Fibroblast of lung (primary cell): ENCODE data around the gene ZNF514. TPM values are rescaled to one million over a fixed set of nuclear protein-coding genes. Genes with fewer than 3 reads are reported as not detected.
A peak's percentile ranks its signal among the peaks of the same experiment; 100 is the strongest.

Source experiments
- DNase-seq, 2 donors: peaks; one replicate each; pipeline versions ENCODE4 v3.0.0 to v3.0.0-alpha.2; 2010; ENCODE audit warnings: low read depth in 2 of 2
- H2AFZ ChIP-seq: 2 replicates; pipeline ENCODE4 v1.5.1; 2012; ENCODE audit warnings: low read length, control low read depth, inconsistent platforms
- H3K27ac ChIP-seq: 2 replicates; pipeline ENCODE4 v1.5.1; 2011; ENCODE audit warnings: low read length, control low read depth; ENCODE audit not compliant: insufficient read depth
- H3K27me3 ChIP-seq: 2 replicates; pipeline ENCODE4 v1.5.1; 2011; ENCODE audit warnings: mild to moderate bottlenecking, low read length; ENCODE audit not compliant: control insufficient read depth, insufficient read depth
- H3K36me3 ChIP-seq: 2 replicates; pipeline ENCODE4 v1.5.1; 2011; ENCODE audit warnings: low read length; ENCODE audit not compliant: control insufficient read depth, insufficient read depth
- H3K4me1 ChIP-seq: 2 replicates; pipeline ENCODE4 v1.5.1; 2011; ENCODE audit warnings: low read length; ENCODE audit not compliant: control insufficient read depth, insufficient read depth; ENCODE audit errors: extremely low read depth
- H3K4me2 ChIP-seq: 2 replicates; pipeline ENCODE4 v1.5.1; 2011; ENCODE audit warnings: low read length, control low read depth; ENCODE audit not compliant: insufficient read depth; ENCODE audit errors: extremely low read depth
- H3K4me3 ChIP-seq, 4 experiments: fragments of 200-600 bp in 1 of 4; sonication (generic) in 1 of 4; replicated peaks in 1 of 4; 2 replicates each; pipeline ENCODE4 v1.5.1; 2011 to 2016; ENCODE audit warnings: low read length in 4 of 4, low read depth in 3 of 4, mild to moderate bottlenecking in 3 of 4, control low read depth in 2 of 4, inconsistent platforms in 1 of 4, mixed read lengths in 1 of 4; ENCODE audit not compliant: insufficient read depth in 1 of 4; ENCODE audit errors: control extremely low read depth in 1 of 4
- H3K79me2 ChIP-seq: 2 replicates; pipeline ENCODE4 v1.5.1; 2012; ENCODE audit warnings: mild to moderate bottlenecking, low read length, inconsistent platforms; ENCODE audit not compliant: control insufficient read depth, insufficient read depth
- H3K9ac ChIP-seq: 2 replicates; pipeline ENCODE4 v1.5.1; 2011; ENCODE audit warnings: mild to moderate bottlenecking, low read length, control low read depth; ENCODE audit not compliant: insufficient read depth
- H3K9me3 ChIP-seq: 2 replicates; pipeline ENCODE4 v1.5.1; 2012; ENCODE audit warnings: low read depth, low read length; ENCODE audit not compliant: control insufficient read depth, insufficient read depth
- H4K20me1 ChIP-seq: 2 replicates; pipeline ENCODE4 v1.5.1; 2011; ENCODE audit warnings: low read length; ENCODE audit not compliant: control insufficient read depth, insufficient read depth; ENCODE audit errors: extremely low read depth
- EZH2 ChIP-seq: IDR thresholded peaks from 2 replicates; pipeline ENCODE4 v1.5.1; 2012; ENCODE audit warnings: low read length, control low read depth, mild to moderate bottlenecking; ENCODE audit errors: missing control alignments
- polyA plus RNA-seq, 2 donors: library from polyadenylated mRNA; depleted of rRNA in 1 of 2; stranded (reverse) in 1 of 2; unstranded in 1 of 2; fragments of >200 nt; gene quantifications; 2 replicates each; pipeline ENCODE4 v1.2.1, GENCODE V29; 2011 to 2012; ENCODE audit warnings: missing spikeins in 1 of 2
- total RNA-seq: library from RNA; depleted of rRNA; stranded (reverse); fragments of >200 nt; gene quantifications from 2 replicates; pipeline ENCODE4 v1.2.1, GENCODE V29; 2014
- TF ChIP-seq, protein P1 (sequence below), 2 donors: IDR thresholded peaks in 1 of 2; conservative IDR thresholded peaks in 1 of 2; 1 replicate in 1 of 2; 2 replicates in 1 of 2; pipeline ENCODE4 v1.5.1; 2011 to 2012; ENCODE audit warnings: low read length in 2 of 2, control low read depth in 1 of 2, inconsistent platforms in 1 of 2, low read depth in 1 of 2, mild to moderate bottlenecking in 1 of 2

ZNF514 gene
- total and polyA plus RNA-seq, 2 donors (not counting 1 experiment from before 2014, with no cell fraction given) = 6.5 to 14.2 TPM

DNA sequence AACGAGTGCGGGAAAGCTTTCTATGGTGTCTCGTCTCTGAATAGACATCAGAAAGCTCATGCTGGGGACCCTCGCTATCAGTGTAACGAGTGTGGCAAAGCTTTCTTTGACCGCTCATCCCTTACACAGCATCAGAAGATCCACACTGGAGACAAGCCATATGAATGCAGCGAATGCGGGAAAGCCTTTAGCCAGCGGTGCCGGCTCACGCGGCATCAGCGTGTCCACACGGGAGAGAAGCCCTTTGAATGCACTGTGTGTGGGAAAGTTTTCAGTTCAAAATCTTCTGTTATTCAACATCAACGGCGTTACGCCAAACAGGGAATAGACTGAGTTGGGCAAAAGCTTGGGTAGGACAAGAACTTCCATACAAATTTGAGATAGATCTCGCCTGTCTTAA, 22.1 kb upstream of the ZNF514 start:
- Histone ChIP-seq H3K9ac (no peak overlapping the region), H3K36me3 (peaks cover 12% of the 10 kb centered on the region), H3K4me1 (no peaks in the 10 kb centered on the region), H3K79me2 (no peaks in the 10 kb centered on the region), H2AFZ (no peak overlapping the region), H3K4me3 (no peak overlapping the region), H3K27me3 (no peaks in the 10 kb centered on the region), H3K9me3 (no peaks in the 10 kb centered on the region), H3K27ac (no peak overlapping the region), H4K20me1 (no peaks in the 10 kb centered on the region), H3K4me2 (no peak overlapping the region)
- TF ChIP-seq, protein P1, sequence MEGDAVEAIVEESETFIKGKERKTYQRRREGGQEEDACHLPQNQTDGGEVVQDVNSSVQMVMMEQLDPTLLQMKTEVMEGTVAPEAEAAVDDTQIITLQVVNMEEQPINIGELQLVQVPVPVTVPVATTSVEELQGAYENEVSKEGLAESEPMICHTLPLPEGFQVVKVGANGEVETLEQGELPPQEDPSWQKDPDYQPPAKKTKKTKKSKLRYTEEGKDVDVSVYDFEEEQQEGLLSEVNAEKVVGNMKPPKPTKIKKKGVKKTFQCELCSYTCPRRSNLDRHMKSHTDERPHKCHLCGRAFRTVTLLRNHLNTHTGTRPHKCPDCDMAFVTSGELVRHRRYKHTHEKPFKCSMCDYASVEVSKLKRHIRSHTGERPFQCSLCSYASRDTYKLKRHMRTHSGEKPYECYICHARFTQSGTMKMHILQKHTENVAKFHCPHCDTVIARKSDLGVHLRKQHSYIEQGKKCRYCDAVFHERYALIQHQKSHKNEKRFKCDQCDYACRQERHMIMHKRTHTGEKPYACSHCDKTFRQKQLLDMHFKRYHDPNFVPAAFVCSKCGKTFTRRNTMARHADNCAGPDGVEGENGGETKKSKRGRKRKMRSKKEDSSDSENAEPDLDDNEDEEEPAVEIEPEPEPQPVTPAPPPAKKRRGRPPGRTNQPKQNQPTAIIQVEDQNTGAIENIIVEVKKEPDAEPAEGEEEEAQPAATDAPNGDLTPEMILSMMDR (conservative IDR thresholded peaks at IDR 0.05 in 1 of 2, IDR thresholded peaks at IDR 0.05 in 1 of 2; ENCODE audit: low read depth in 1 of 2, low read length in 2 of 2) = no peak
- no peak for TF ChIP-seq EZH2
- DNase-seq = no peak

GRCh38 chr2:95179451-95179850, 19.8 kb upstream of the ZNF514 start:
- H2AFZ ChIP-seq = no peak overlapping the region
- H3K4me3 ChIP-seq = no peak overlapping the region
- DNase-seq = no peak
- H3K9ac ChIP-seq = no peak overlapping the region
- H3K27ac ChIP-seq = no peak overlapping the region
- no peak overlapping the region for H3K4me2 ChIP-seq
- H3K9me3 ChIP-seq = no peaks in the 10 kb centered on the region
- no peaks in the 10 kb centered on the region for H3K4me1 ChIP-seq
- no peaks in the 10 kb centered on the region for H4K20me1 ChIP-seq
- no peaks in the 10 kb centered on the region for H3K27me3 ChIP-seq
- TF ChIP-seq, protein P1 (conservative IDR thresholded peaks at IDR 0.05 in 1 of 2, IDR thresholded peaks at IDR 0.05 in 1 of 2; ENCODE audit: low read depth in 1 of 2, low read length in 2 of 2) = no peak
- TF ChIP-seq EZH2 = no peak
- no peaks in the 10 kb centered on the region for H3K79me2 ChIP-seq
- H3K36me3 ChIP-seq = peaks cover 12% of the 10 kb centered on the region

- Histone ChIP-seq H3K79me2 (no peaks in the 10 kb centered on the region), H3K27me3 (no peaks in the 10 kb centered on the region), H3K27ac (no peak overlapping the region), H2AFZ (no peak overlapping the region), H3K4me2 (no peak overlapping the region), H3K4me3 (no peak overlapping the region), H3K4me1 (no peaks in the 10 kb centered on the region), H3K9ac (no peak overlapping the region), H3K36me3 (no peaks in the 10 kb centered on the region), H4K20me1 (no peaks in the 10 kb centered on the region), H3K9me3 (no peaks in the 10 kb centered on the region)
- peak in 1 of 2 donors; percentile 15 for DNase-seq
- TF ChIP-seq, protein P1 (conservative IDR thresholded peaks at IDR 0.05 in 1 of 2, IDR thresholded peaks at IDR 0.05 in 1 of 2; ENCODE audit: low read depth in 1 of 2, low read length in 2 of 2) = no peak
- TF ChIP-seq EZH2 = no peak
Observed at GRCh38 chr2:95174031-95174542, 14.4 kb upstream of the ZNF514 start.
